SIG-M5 treated with dmso at 0.1 percent for 504 hours (cell line): Measurements from ENCODE around the gene NT5C3A.

ENCODE experiments used
- DNase-seq: peaks from one replicate; lab custom pipeline; 2025; ENCODE audit not compliant: unreplicated experiment; lab: John Stamatoyannopoulos, UW

NT5C3A gene

GRCh38 chr7:33075818-33076518 is 13.4 kb upstream of the NT5C3A start:
- no peak for DNase-seq

- DNase-seq = no peak
Measured at GRCh38 chr7:33073243-33073642, 10.7 kb upstream of the NT5C3A start.

GRCh38 chr7:33072471-33072870 is 9.9 kb upstream of the NT5C3A start:
- no peak for DNase-seq

GRCh38 chr7:33070831-33071230 is 8.3 kb upstream of the NT5C3A start:
- DNase-seq = no peak

- DNase-seq = no peak
Measured at GRCh38 chr7:33070277-33070676, 7.7 kb upstream of the NT5C3A start.

GRCh38 chr7:33067921-33068320 is 5.3 kb upstream of the NT5C3A start:
- DNase-seq = no peak

- DNase-seq = no peak
Measured at GRCh38 chr7:33066771-33067170, 4.2 kb upstream of the NT5C3A start.

GRCh38 chr7:33065981-33066380 is 3.4 kb upstream of the NT5C3A start:
- no peak for DNase-seq

- DNase-seq = peak; percentile 95
Measured at GRCh38 chr7:33062782-33063443, 337 bp upstream of the NT5C3A start.

- DNase-seq = no peak
Measured at GRCh38 chr7:33061282-33061937, 1.2 kb downstream of the NT5C3A start.

GRCh38 chr7:33059635-33060034 is 2.9 kb downstream of the NT5C3A start:
- no peak for DNase-seq

- no peak for DNase-seq
Measured at GRCh38 chr7:33055158-33055557, 7.4 kb downstream of the NT5C3A start.

GRCh38 chr7:33054261-33054964 is 8.2 kb downstream of the NT5C3A start:
- no peak for DNase-seq

- DNase-seq = no peak
Measured at GRCh38 chr7:33053721-33054120, 8.9 kb downstream of the NT5C3A start.

- DNase-seq = peak; percentile 82
Measured at GRCh38 chr7:33050535-33051318, 11.8 kb downstream of the NT5C3A start.

GRCh38 chr7:33048704-33049103 is 13.9 kb downstream of the NT5C3A start:
- DNase-seq = no peak

- DNase-seq = no peak
Measured at GRCh38 chr7:33048257-33048656, 14.3 kb downstream of the NT5C3A start.

- peak; percentile 17 for DNase-seq
Measured at GRCh38 chr7:33044986-33045385, 17.6 kb downstream of the NT5C3A start.

GRCh38 chr7:33044401-33044718 is 18.2 kb downstream of the NT5C3A start:
- DNase-seq = peak; percentile 68

GRCh38 chr7:33043501-33044400 is 18.8 kb downstream of the NT5C3A start:
- DNase-seq = no peak
